OCI-LY1 (cell line): ENCODE measurements around the gene CLIP2.
"Not testable (repeated sequence)": the region's sequence is repeated elsewhere in the genome, so short reads cannot be mapped to it uniquely, and the experiment has no call there.

Experiments used
- H2AFZ ChIP-seq: fragments of 200-600 bp; sonication (generic), shearing (Covaris generic); 2 replicates; pipeline ENCODE4 v1.6.0; 2014; ENCODE audit warnings: antibody characterized with exemption, mild to moderate bottlenecking, low read length
- H3F3A ChIP-seq: fragments of 200-600 bp; sonication (generic), shearing (Covaris generic); 2 replicates; pipeline ENCODE4 v1.6.0; 2014; ENCODE audit warnings: mild to moderate bottlenecking, antibody characterized with exemption, low read length, moderate library complexity; ENCODE audit not compliant: insufficient read depth
- H3K27ac ChIP-seq: fragments of 200-600 bp; sonication (generic); 2 replicates; pipeline ENCODE4 v1.5.1; 2014; ENCODE audit warnings: low read length, mixed run types, mild to moderate bottlenecking, low read depth; ENCODE audit not compliant: poor library complexity, severe bottlenecking
- H3K27me3 ChIP-seq: fragments of 200-600 bp; sonication (generic); 2 replicates; pipeline ENCODE4 v1.6.0; 2014; ENCODE audit warnings: antibody characterized with exemption, mild to moderate bottlenecking, low read length, moderate library complexity; ENCODE audit not compliant: insufficient read depth
- H3K36me3 ChIP-seq: fragments of 200-600 bp; sonication (generic); 2 replicates; pipeline ENCODE4 v1.6.1; 2014; ENCODE audit warnings: mild to moderate bottlenecking, antibody characterized with exemption, low read length, moderate library complexity, mixed read lengths; ENCODE audit not compliant: insufficient read depth
- H3K4me1 ChIP-seq: fragments of 200-600 bp; sonication (generic); 2 replicates; pipeline ENCODE4 v1.5.1; 2014; ENCODE audit warnings: mild to moderate bottlenecking, low read length, moderate library complexity; ENCODE audit not compliant: insufficient read depth, severe bottlenecking
- H3K4me2 ChIP-seq: fragments of 200-600 bp; sonication (generic), shearing (Covaris generic); 2 replicates; pipeline ENCODE4 v1.6.1; 2014; ENCODE audit warnings: low read length
- H3K4me3 ChIP-seq: fragments of 200-600 bp; sonication (generic); 2 replicates; pipeline ENCODE4 v1.5.1; 2014; ENCODE audit warnings: low read length, low read depth, mild to moderate bottlenecking, mixed read lengths; ENCODE audit not compliant: poor library complexity, severe bottlenecking
- H3K79me2 ChIP-seq: fragments of 200-600 bp; shearing (Covaris generic); 2 replicates; pipeline ENCODE4 v1.6.1; 2016; ENCODE audit warnings: mixed run types, low read length, mixed read lengths; ENCODE audit not compliant: insufficient read depth
- H3K9ac ChIP-seq: fragments of 200-600 bp; sonication (generic), shearing (Covaris generic); 2 replicates; pipeline ENCODE4 v1.6.1; 2014; ENCODE audit warnings: mild to moderate bottlenecking, low read length, mixed read lengths
- H3K9me2 ChIP-seq: fragments of 200-600 bp; sonication (generic), shearing (Covaris generic); 2 replicates; pipeline ENCODE4 v1.6.1; 2014; ENCODE audit warnings: low read depth, mild to moderate bottlenecking, low read length, mixed read lengths
- H3K9me3 ChIP-seq: fragments of 200-600 bp; shearing (Covaris generic); 2 replicates; pipeline ENCODE4 v1.6.1; 2014; ENCODE audit warnings: low read length, mixed read lengths
- H4K20me1 ChIP-seq: fragments of 200-600 bp; sonication (generic), shearing (Covaris generic); 2 replicates; pipeline ENCODE4 v1.6.0; 2016; ENCODE audit warnings: mild to moderate bottlenecking, low read length; ENCODE audit not compliant: insufficient read depth
- CTCF ChIP-seq: fragments of 200-600 bp; sonication (generic), shearing (Covaris generic); IDR thresholded peaks from 2 replicates; pipeline ENCODE4 v1.5.1; 2017; ENCODE audit warnings: mild to moderate bottlenecking, antibody characterized with exemption, low read length, moderate library complexity, mixed read lengths
- EZH2 ChIP-seq: fragments of 200-600 bp; sonication (generic), shearing (Covaris generic); IDR thresholded peaks from 2 replicates; pipeline ENCODE4 v1.8.0; 2017; ENCODE audit warnings: borderline replicate concordance, mixed run types, mild to moderate bottlenecking, antibody characterized with exemption, low read length, moderate library complexity, mixed read lengths

The CLIP2 gene

GRCh38 chr7:74409571-74409970 lies 120.4 kb downstream of the CLIP2 start:
- H3K36me3 ChIP-seq, result no peaks in the 10 kb centered on the region
- H3K79me2 ChIP-seq, result no peaks in the 10 kb centered on the region
- no peak overlapping the region for H3K9ac ChIP-seq
- no peaks in the 10 kb centered on the region for H3F3A ChIP-seq
- no peaks in the 10 kb centered on the region for H4K20me1 ChIP-seq
- H3K9me3 ChIP-seq, result no peaks in the 10 kb centered on the region
- H3K4me1 ChIP-seq, result no peaks in the 10 kb centered on the region
- H3K27me3 ChIP-seq, result peaks cover 4% of the 10 kb centered on the region
- H3K9me2 ChIP-seq, result no peaks in the 10 kb centered on the region
- H3K4me3 ChIP-seq, result no peak overlapping the region
- no peak for TF ChIP-seq EZH2
- TF ChIP-seq CTCF, result no peak
- no peak overlapping the region for H2AFZ ChIP-seq
- H3K4me2 ChIP-seq, result no peak overlapping the region
- H3K27ac ChIP-seq, result no peak overlapping the region

GRCh38 chr7:74410772-74411171 lies 121.6 kb downstream of the CLIP2 start:
- H3K9ac ChIP-seq, result no peak overlapping the region
- no peak overlapping the region for H3K4me2 ChIP-seq
- TF ChIP-seq CTCF (no peak), EZH2 (no peak)
- no peak overlapping the region for H2AFZ ChIP-seq
- H3K4me3 ChIP-seq, result no peak overlapping the region
- H3K9me2 ChIP-seq, result no peaks in the 10 kb centered on the region
- H3K9me3 ChIP-seq, result no peaks in the 10 kb centered on the region
- no peak overlapping the region for H3K27ac ChIP-seq
- H3K36me3 ChIP-seq, result no peaks in the 10 kb centered on the region
- peaks cover 3% of the 10 kb centered on the region for H3K27me3 ChIP-seq
- H4K20me1 ChIP-seq, result no peaks in the 10 kb centered on the region
- no peaks in the 10 kb centered on the region for H3F3A ChIP-seq
- H3K4me1 ChIP-seq, result no peaks in the 10 kb centered on the region
- H3K79me2 ChIP-seq, result no peaks in the 10 kb centered on the region

- H3K9me2 ChIP-seq, H3K4me2 ChIP-seq, H2AFZ ChIP-seq, H3F3A ChIP-seq, H3K27ac ChIP-seq, H3K4me3 ChIP-seq, H3K4me1 ChIP-seq, H3K9ac ChIP-seq, H3K9me3 ChIP-seq, H4K20me1 ChIP-seq, H3K27me3 ChIP-seq, H3K36me3 ChIP-seq, H3K79me2 ChIP-seq: not testable (repeated sequence)
These were observed 122.4 kb downstream of the CLIP2 start for GRCh38 chr7:74411571-74411970.

GRCh38 chr7:74412056-74412455 lies 122.8 kb downstream of the CLIP2 start:
- Histone ChIP-seq H4K20me1 (no peaks in the 10 kb centered on the region), H3F3A (no peaks in the 10 kb centered on the region), H3K27me3 (no peaks in the 10 kb centered on the region; the same call in 1 of the 2 replicates), H3K4me1 (no peaks in the 10 kb centered on the region), H3K4me3 (no peak overlapping the region), H3K36me3 (no peaks in the 10 kb centered on the region), H3K27ac (no peak overlapping the region), H3K9me2 (no peaks in the 10 kb centered on the region), H3K9ac (no peak overlapping the region), H3K4me2 (no peak overlapping the region), H3K79me2 (no peaks in the 10 kb centered on the region), H2AFZ (no peak overlapping the region), H3K9me3 (no peaks in the 10 kb centered on the region)
- TF ChIP-seq EZH2 (no peak), CTCF (no peak)
